ENCODE data around the gene ENOX2. TPM values are rescaled to one million over a fixed set of nuclear protein-coding genes. Genes with fewer than 3 reads are reported as not detected.

ENOX2 gene
- total RNA-seq, 1 experiment from 2014 or later = 21.4 TPM

GRCh38 chrX:130695931-130696330, 207.1 kb downstream of the ENOX2 start:
- H3K27ac ChIP-seq = no peak overlapping the region
- no peak overlapping the region for H3K4me2 ChIP-seq
- no peaks in the 10 kb centered on the region for H3K4me1 ChIP-seq (replicated peaks; ENCODE audit: insufficient read depth)
- H3K27me3 ChIP-seq (ENCODE audit: insufficient read depth, low read depth) = no peaks in the 10 kb centered on the region
- TF ChIP-seq CTCF (conservative IDR thresholded peaks at IDR 0.05) (no peak), EZH2 (IDR thresholded peaks at IDR 0.05; ENCODE audit: low read depth) (no peak)
- DNase-seq = no peak
- H3K4me3 ChIP-seq = no peak overlapping the region
- CTCF ChIA-PET = no interaction called here
- no peaks in the 10 kb centered on the region for H4K20me1 ChIP-seq (ENCODE audit: insufficient read depth)
- intact Hi-C loops (cut with micrococcal nuclease; ENCODE audit: unreplicated experiment) = no loop called here
- H3K9me2 ChIP-seq (ENCODE audit: insufficient read depth) = no peaks in the 10 kb centered on the region; the same call in 1 of the 2 replicates
- no TSS peak for BruUV-seq (replicated peaks)
- no peak overlapping the region for H2AFZ ChIP-seq
- no peaks in the 10 kb centered on the region for H3K9me3 ChIP-seq (ENCODE audit: insufficient read depth, low read depth)
- no peaks in the 10 kb centered on the region for H3K79me2 ChIP-seq (ENCODE audit: low read depth)
- no peaks in the 10 kb centered on the region for H3F3A ChIP-seq (ENCODE audit: insufficient read depth, low read depth)
- POLR2A ChIA-PET (ENCODE audit: unreplicated experiment) = interaction anchor here (0.6 kb wide), 1 partner anchor 178 kb away, joined by 3 read pairs; no protein-coding TSS in a partner anchor
- H3K36me3 ChIP-seq (ENCODE audit: low read depth) = no peaks in the 10 kb centered on the region

- ChIA-PET CTCF (no interaction called here), POLR2A (ENCODE audit: unreplicated experiment) (interaction anchor here (0.8 kb wide), 1 partner anchor 54 kb away, joined by 11 read pairs; no protein-coding TSS in a partner anchor)
- H3K27ac ChIP-seq = no peak overlapping the region
- no peaks in the 10 kb centered on the region; the same call in 1 of the 2 replicates for H3K9me2 ChIP-seq (ENCODE audit: insufficient read depth)
- no peaks in the 10 kb centered on the region for H3K4me1 ChIP-seq (replicated peaks; ENCODE audit: insufficient read depth)
- no peaks in the 10 kb centered on the region for H3K79me2 ChIP-seq (ENCODE audit: low read depth)
- intact Hi-C loops (cut with micrococcal nuclease; ENCODE audit: unreplicated experiment) = no loop called here
- DNase-seq = no peak
- H2AFZ ChIP-seq = no peak overlapping the region
- TF ChIP-seq CTCF (conservative IDR thresholded peaks at IDR 0.05) = no peak
- no peak for TF ChIP-seq EZH2 (IDR thresholded peaks at IDR 0.05; ENCODE audit: low read depth)
- no peaks in the 10 kb centered on the region for H3F3A ChIP-seq (ENCODE audit: insufficient read depth, low read depth)
- BruUV-seq (replicated peaks) = no TSS peak
- H3K4me3 ChIP-seq = no peak overlapping the region
- H4K20me1 ChIP-seq (ENCODE audit: insufficient read depth) = no peaks in the 10 kb centered on the region
- H3K36me3 ChIP-seq (ENCODE audit: low read depth) = no peaks in the 10 kb centered on the region
- no peaks in the 10 kb centered on the region for H3K27me3 ChIP-seq (ENCODE audit: insufficient read depth, low read depth)
- no peaks in the 10 kb centered on the region for H3K9me3 ChIP-seq (ENCODE audit: insufficient read depth, low read depth)
- no peak overlapping the region for H3K4me2 ChIP-seq
Measured at GRCh38 chrX:130694983-130695382, 208.0 kb downstream of the ENOX2 start.

- BruUV-seq (replicated peaks) = no TSS peak
- no peak overlapping the region for H2AFZ ChIP-seq
- no peaks in the 10 kb centered on the region for H3F3A ChIP-seq (ENCODE audit: insufficient read depth, low read depth)
- no peak for TF ChIP-seq EZH2 (IDR thresholded peaks at IDR 0.05; ENCODE audit: low read depth)
- no peak for TF ChIP-seq CTCF (conservative IDR thresholded peaks at IDR 0.05)
- CTCF ChIA-PET = no interaction called here
- H3K9me2 ChIP-seq (ENCODE audit: insufficient read depth) = no peaks in the 10 kb centered on the region
- H3K9me3 ChIP-seq (ENCODE audit: insufficient read depth, low read depth) = no peaks in the 10 kb centered on the region
- H3K4me2 ChIP-seq = no peak overlapping the region
- intact Hi-C loops (cut with micrococcal nuclease; ENCODE audit: unreplicated experiment) = no loop called here
- no peak overlapping the region for H3K4me3 ChIP-seq
- no peak overlapping the region for H3K27ac ChIP-seq
- H3K4me1 ChIP-seq (replicated peaks; ENCODE audit: insufficient read depth) = no peaks in the 10 kb centered on the region
- POLR2A ChIA-PET (ENCODE audit: unreplicated experiment) = interaction anchor here (0.7 kb wide), 1 partner anchor 8 kb away, joined by 4 read pairs; no protein-coding TSS in a partner anchor
- no peaks in the 10 kb centered on the region for H3K36me3 ChIP-seq (ENCODE audit: low read depth)
- no peaks in the 10 kb centered on the region for H3K79me2 ChIP-seq (ENCODE audit: low read depth)
- no peaks in the 10 kb centered on the region for H3K27me3 ChIP-seq (ENCODE audit: insufficient read depth, low read depth)
- H4K20me1 ChIP-seq (ENCODE audit: insufficient read depth) = no peaks in the 10 kb centered on the region
- peak in 1 of 2 experiments; percentile 56 for DNase-seq
Measured at GRCh38 chrX:130691576-130691975, 211.4 kb downstream of the ENOX2 start.

All from PC-9 (cell line).